SU-DHL-6 (cell line): ENCODE results near the gene GPR87.

Source experiments
- EZH2phosphoT487 ChIP-seq: fragments of 200-600 bp; sonication (generic), shearing (Covaris generic); conservative IDR thresholded peaks from 2 replicates; pipeline ENCODE4 v1.6.1; 2018; ENCODE audit warnings: mild to moderate bottlenecking, antibody characterized with exemption, low read length, moderate library complexity, mixed read lengths
- TF ChIP-seq, protein P1 (sequence below): fragments of 200-600 bp; sonication (generic); IDR thresholded peaks from one replicate; pipeline ENCODE4 v1.5.1; 2017; ENCODE audit warnings: antibody characterized with exemption, mild to moderate bottlenecking, low read length, moderate library complexity; ENCODE audit not compliant: insufficient read depth, poor library complexity, severe bottlenecking

DNA sequence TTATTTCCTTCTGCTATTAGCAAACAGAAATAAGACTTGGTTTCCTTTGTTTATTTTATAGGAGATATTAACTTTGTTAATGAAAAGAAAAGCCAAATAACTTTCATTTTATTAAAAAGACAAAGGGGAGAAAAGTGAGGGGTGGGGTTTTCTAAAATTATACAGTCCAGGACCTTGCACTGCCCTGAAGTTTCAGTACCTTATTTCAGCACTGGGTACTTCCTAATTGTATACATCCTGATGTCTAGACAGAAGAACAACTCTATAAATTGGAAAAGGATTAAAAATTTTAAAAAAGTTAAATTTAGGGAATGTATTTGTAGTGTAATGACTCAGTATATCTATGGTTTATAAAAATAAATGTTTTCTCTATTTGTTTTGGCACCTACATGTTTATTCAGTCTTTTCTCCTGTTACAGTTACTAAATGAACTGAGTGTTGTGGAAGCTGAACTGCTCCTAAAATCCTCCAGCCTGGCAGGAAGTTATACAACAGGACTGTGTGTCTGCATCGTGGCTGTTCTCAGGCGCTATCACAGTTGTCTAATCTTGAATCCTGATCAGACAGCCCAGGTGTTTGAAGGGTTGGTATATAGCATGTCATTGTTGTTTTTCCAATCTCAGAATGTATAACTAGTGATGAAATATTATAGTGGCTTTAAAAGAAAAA, 40.3 kb upstream of the GPR87 start:
- TF ChIP-seq, protein P1, sequence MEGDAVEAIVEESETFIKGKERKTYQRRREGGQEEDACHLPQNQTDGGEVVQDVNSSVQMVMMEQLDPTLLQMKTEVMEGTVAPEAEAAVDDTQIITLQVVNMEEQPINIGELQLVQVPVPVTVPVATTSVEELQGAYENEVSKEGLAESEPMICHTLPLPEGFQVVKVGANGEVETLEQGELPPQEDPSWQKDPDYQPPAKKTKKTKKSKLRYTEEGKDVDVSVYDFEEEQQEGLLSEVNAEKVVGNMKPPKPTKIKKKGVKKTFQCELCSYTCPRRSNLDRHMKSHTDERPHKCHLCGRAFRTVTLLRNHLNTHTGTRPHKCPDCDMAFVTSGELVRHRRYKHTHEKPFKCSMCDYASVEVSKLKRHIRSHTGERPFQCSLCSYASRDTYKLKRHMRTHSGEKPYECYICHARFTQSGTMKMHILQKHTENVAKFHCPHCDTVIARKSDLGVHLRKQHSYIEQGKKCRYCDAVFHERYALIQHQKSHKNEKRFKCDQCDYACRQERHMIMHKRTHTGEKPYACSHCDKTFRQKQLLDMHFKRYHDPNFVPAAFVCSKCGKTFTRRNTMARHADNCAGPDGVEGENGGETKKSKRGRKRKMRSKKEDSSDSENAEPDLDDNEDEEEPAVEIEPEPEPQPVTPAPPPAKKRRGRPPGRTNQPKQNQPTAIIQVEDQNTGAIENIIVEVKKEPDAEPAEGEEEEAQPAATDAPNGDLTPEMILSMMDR, result no peak
- no peak for TF ChIP-seq EZH2phosphoT487
